Adrenal gland (tissue), 12 donors: ENCODE data around the gene CCDC85C. TPM values are rescaled to one million over a fixed set of nuclear protein-coding genes. Genes with fewer than 3 reads are reported as not detected.

ENCODE experiments used
- DNase-seq, 7 donors: peaks; one replicate each; pipeline ENCODE4 v3.0.0-alpha.2; 2019 to 2020
- H3K27ac ChIP-seq, 5 donors: fragments of 200-600 bp; sonication (generic) in 4 of 5; 1 replicate in 3 of 5; 2 replicates in 2 of 5; pipeline versions ENCODE4 v1.5.1 to v1.8.0; 2016 to 2020; ENCODE audit warnings: mild to moderate bottlenecking in 1 of 5
- H3K27me3 ChIP-seq: fragments of 200-600 bp; 2 replicates; pipeline ENCODE4 v1.8.0; 2021
- H3K36me3 ChIP-seq, 2 donors: fragments of 200-600 bp; replicated peaks in 1 of 2; 1 replicate in 1 of 2; 2 replicates in 1 of 2; pipeline versions ENCODE4 v1.5.1 to v1.8.0; 2018 to 2022
- H3K4me1 ChIP-seq, 2 donors: fragments of 200-600 bp; replicated peaks in 1 of 2; 1 replicate in 1 of 2; 2 replicates in 1 of 2; pipeline versions ENCODE4 v1.5.1 to v1.8.0; 2018 to 2021
- H3K4me3 ChIP-seq, 4 donors: fragments of 200-600 bp; sonication (generic) in 3 of 4; one replicate each; pipeline ENCODE4 v1.5.1; 2016 to 2018
- H3K9me3 ChIP-seq, 3 donors: fragments of 200-600 bp; sonication (generic) in 1 of 3; replicated peaks in 1 of 3; 1 replicate in 2 of 3; 2 replicates in 1 of 3; pipeline versions ENCODE4 v1.5.1 to v1.8.0; 2016 to 2021
- POLR2A ChIP-seq, 2 donors: fragments of 450-650 bp; IDR thresholded peaks; one replicate each; pipeline ENCODE4 v1.6.1; 2017; ENCODE audit warnings: antibody characterized with exemption in 2 of 2, mild to moderate bottlenecking in 2 of 2, moderate library complexity in 1 of 2
- WGBS, 4 donors: extraction: QIAGEN DNeasy Blood & Tissue Kit in 2 of 4; methylation state at CpG; one replicate each; pipeline versions ENCODE4 v1.1.5 to v1.1.7; 2013 to 2017; 5-methylcytosine and 5-hydroxymethylcytosine counted together
- intact Hi-C, 2 donors: fragments of 100-400 bp; cut with DNase I; formaldehyde crosslinking; loops; one replicate each; pipeline versions ENCODE4 v1.14.1 to v1.15.0; 2022 to 2023
- polyA plus RNA-seq, 3 donors: library from polyadenylated mRNA; stranded (reverse); fragments of 200-250 nt in 2 of 3; fragments of 350-450 nt in 1 of 3; fragmentation: Illumina TruSeq in 1 of 3; extraction: RNeasy Lipid Tissue Mini Kit (QIAGEN cat#74804) in 1 of 3; gene quantifications; one replicate each; pipeline ENCODE4 v1.2.3, GENCODE V29; 2013 to 2014
- total RNA-seq, 9 donors: library from RNA; depleted of rRNA in 4 of 9; stranded (reverse); fragments of >200 nt in 4 of 9; fragments of 120-200 nt in 1 of 9; fragmentation: NEBNext Ultra II Directional in 1 of 9; extraction: Animal tissue kit (Norgen Biotek cat#: 25700) in 1 of 9; gene quantifications; one replicate each; pipeline versions ENCODE4 v1.1.0 to v1.2.4, GENCODE V29; 2013 to 2023
- TF ChIP-seq, protein P1 (sequence below), 6 experiments: fragments of 450-650 bp in 4 of 6; fragments of 200-600 bp in 2 of 6; sonication (generic) in 1 of 6; IDR thresholded peaks; 1 replicate in 5 of 6; 2 replicates in 1 of 6; pipeline versions ENCODE4 v1.5.1 to v1.8.0; 2016 to 2021; ENCODE audit warnings: antibody characterized with exemption in 6 of 6, mild to moderate bottlenecking in 2 of 6, moderate library complexity in 1 of 6
- donor health status: healthy with polysubstance abuse.
- donor health status: Bipolar disorder and iron deficiency.
- donor health status: DM: yes; HTN: yes; CAD: no.
- donor health status: DM: no; HTN: no; CAD: no.
- donor health status: DM: no; HTN: no; CAD: no.
- donor health status: DM: yes; HTN: yes; CAD: no.

Gene CCDC85C
- total and polyA plus RNA-seq, 12 donors: 4.2 to 59.0 (median 37.9) TPM

DNA sequence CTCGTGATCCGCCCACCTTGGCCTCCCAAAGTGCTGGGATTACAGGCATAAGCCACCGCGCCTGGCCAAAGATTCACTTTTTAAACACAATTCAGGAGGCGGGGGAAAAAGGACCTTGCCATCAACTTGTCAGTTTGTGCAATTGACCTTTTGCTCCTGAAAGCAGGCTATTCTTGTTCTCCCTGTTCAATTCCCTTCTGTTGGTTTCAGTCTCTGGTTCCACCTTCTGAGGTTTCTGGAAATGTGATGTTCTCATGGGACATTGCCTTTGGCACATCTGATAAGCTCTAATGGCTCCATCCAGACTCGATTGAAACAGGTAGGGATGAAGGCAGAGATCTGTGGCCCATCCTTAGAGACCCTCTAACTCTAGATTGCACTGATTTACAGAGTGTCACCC is 17.9 kb upstream of the CCDC85C start:
- DNase-seq: no peak
- 76 to 89% (median 87%) methylated on average over 6 of the region's 6 CpGs for WGBS, 4 donors
- no peaks in the 10 kb centered on the region for H3K9me3 ChIP-seq
- intact Hi-C loops: no loop called here
- no peak overlapping the region for H3K27ac ChIP-seq
- no peaks in the 10 kb centered on the region for H3K36me3 ChIP-seq
- peaks cover 0 to 7% of the 10 kb centered on the region in 2 donors for H3K4me1 ChIP-seq
- H3K4me3 ChIP-seq: no peak overlapping the region
- TF ChIP-seq, protein P1, sequence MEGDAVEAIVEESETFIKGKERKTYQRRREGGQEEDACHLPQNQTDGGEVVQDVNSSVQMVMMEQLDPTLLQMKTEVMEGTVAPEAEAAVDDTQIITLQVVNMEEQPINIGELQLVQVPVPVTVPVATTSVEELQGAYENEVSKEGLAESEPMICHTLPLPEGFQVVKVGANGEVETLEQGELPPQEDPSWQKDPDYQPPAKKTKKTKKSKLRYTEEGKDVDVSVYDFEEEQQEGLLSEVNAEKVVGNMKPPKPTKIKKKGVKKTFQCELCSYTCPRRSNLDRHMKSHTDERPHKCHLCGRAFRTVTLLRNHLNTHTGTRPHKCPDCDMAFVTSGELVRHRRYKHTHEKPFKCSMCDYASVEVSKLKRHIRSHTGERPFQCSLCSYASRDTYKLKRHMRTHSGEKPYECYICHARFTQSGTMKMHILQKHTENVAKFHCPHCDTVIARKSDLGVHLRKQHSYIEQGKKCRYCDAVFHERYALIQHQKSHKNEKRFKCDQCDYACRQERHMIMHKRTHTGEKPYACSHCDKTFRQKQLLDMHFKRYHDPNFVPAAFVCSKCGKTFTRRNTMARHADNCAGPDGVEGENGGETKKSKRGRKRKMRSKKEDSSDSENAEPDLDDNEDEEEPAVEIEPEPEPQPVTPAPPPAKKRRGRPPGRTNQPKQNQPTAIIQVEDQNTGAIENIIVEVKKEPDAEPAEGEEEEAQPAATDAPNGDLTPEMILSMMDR (IDR thresholded peaks at IDR 0.05): no peak
- no peak for TF ChIP-seq POLR2A (IDR thresholded peaks at IDR 0.05)
- no peaks in the 10 kb centered on the region for H3K27me3 ChIP-seq

DNA sequence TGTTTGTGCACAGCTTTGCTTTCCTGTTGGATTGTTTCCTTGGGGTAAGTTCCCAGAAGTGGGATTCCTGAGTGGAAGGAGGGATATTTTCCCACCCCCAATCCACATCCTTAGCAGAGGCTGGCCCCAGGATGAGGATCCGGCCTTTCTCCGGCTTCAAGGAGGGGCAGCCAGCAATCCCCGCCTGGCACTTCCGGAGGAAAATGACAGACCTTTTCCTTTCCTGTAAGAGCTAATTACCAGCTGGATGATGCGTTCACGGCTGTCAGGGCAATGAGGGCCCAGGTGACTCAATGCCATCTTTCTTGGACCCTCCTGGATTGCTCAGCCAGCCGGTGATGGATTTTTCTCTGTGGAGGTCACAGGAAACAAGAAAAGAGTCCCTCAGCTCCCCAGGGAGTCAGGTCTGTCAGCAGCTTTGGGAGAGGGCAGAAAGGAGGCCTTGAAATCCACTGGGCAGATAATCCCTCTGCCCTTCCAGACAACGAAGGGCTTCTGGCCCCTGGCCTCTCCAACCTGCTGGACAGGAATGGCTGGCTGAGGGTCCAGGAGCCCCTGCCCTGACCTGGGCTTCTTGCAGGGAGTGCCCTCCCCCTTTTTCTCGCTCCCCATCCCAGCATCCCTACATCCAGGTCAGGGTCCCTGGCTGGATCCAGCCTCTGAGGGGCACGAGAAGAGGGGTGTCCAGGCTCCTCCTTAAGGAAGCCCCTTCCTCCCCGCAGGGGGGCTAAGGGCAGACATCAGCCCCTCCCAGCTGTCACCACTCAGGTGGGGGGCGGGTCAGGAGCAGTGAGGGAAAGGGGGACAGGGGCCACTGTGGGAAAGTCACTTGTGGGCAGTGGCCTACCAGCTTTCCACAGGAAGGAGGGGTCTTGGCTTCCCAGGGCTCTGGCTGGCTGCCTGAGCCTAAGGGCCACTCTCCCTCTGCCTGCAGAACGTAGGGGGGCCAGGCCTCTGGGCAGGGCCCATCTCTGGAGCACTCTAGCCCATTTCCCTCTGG is 16.1 kb upstream of the CCDC85C start:
- Histone ChIP-seq H3K9me3 (no peaks in the 10 kb centered on the region), H3K4me1 (peaks cover 0 to 7% of the 10 kb centered on the region in 2 donors), H3K27ac (peak overlapping the region in 2 of 5 donors; percentile 28 to 36), H3K27me3 (no peaks in the 10 kb centered on the region), H3K36me3 (no peaks in the 10 kb centered on the region), H3K4me3 (no peak overlapping the region)
- peak in 4 of 7 donors; percentile 33 to 81 (median 40) for DNase-seq
- TF ChIP-seq, protein P1 (IDR thresholded peaks at IDR 0.05): no peak
- no peak for TF ChIP-seq POLR2A (IDR thresholded peaks at IDR 0.05)
- intact Hi-C loops: no loop called here
- WGBS, 4 donors: 41 to 50% (median 44%) methylated on average over 8 to 13 of the region's 13 CpGs

DNA sequence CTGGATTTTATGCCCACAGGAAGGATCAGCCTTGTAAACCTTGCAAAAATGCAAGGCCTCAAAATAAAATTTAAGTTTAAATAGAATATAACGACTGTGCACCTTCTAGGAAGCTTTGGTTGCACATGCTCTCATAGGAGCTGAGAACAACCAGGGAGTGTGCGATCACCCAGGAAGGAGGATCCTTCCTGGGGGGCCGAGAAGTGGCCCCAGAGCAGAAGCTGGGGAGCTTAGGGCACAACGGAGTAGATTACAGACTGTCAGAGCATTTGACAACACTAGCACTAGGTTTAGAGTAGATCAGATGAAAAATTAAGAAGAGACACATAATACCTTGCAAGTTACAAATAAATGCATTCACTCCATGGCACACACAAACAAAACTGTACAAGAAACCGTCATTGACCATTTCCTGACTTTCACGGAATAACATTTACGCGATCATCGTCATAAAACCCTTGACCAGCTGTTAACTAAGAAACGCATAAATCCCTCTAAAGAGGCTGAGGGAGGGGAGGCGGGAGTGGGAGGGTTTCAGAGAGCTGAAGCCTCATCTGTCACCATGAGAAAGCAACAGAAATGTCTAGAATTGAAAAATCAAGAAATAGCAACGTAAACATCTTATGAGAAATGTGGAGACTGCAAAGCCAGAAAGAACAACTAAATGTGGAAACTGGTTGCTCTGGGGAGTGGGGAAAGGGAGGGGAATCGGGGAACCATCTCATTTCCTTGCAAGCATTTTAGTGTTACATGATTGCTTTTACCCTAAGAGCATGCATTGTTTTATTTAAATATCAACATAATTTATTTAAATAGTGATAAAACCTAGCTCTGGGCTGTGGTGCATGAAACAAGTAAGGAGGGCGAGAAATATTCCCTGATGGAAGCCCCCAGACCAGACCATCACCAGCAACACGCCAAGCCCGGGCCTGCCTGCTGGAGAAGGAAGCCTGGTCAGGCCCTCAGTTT is 13.1 kb upstream of the CCDC85C start:
- Histone ChIP-seq H3K4me3 (no peak overlapping the region), H3K9me3 (no peaks in the 10 kb centered on the region), H3K4me1 (peaks cover 0 to 7% of the 10 kb centered on the region in 2 donors), H3K27ac (no peak overlapping the region), H3K27me3 (no peaks in the 10 kb centered on the region), H3K36me3 (no peaks in the 10 kb centered on the region)
- TF ChIP-seq, protein P1 (IDR thresholded peaks at IDR 0.05): no peak
- no peak for TF ChIP-seq POLR2A (IDR thresholded peaks at IDR 0.05)
- DNase-seq: no peak
- WGBS, 4 donors: 62 to 81% (median 76%) methylated on average over 16 of the region's 16 CpGs
- intact Hi-C loops: no loop called here
